ENCODE results near the gene NIT2.
"Not testable (repeated sequence)": the region's sequence is repeated elsewhere in the genome, so short reads cannot be mapped to it uniquely, and the experiment has no call there.

Gene NIT2

GRCh38 chr3:100339786-100340185, 5.2 kb downstream of the NIT2 start:
- no peak for DNase-seq
- no peaks in the 10 kb centered on the region for H3K27me3 ChIP-seq (replicated peaks)
- in situ Hi-C loops (cut with HindIII; ENCODE audit: low pct_ligation_motif_present, low sequenced_read_pairs) = no loop called here
- H3K36me3 ChIP-seq (replicated peaks) = peaks cover 19% of the 10 kb centered on the region
- no peak overlapping the region for H3K4me3 ChIP-seq (ENCODE audit: low read depth, low read length)
- H3K27ac ChIP-seq = no peak overlapping the region
- TF ChIP-seq, protein P1, sequence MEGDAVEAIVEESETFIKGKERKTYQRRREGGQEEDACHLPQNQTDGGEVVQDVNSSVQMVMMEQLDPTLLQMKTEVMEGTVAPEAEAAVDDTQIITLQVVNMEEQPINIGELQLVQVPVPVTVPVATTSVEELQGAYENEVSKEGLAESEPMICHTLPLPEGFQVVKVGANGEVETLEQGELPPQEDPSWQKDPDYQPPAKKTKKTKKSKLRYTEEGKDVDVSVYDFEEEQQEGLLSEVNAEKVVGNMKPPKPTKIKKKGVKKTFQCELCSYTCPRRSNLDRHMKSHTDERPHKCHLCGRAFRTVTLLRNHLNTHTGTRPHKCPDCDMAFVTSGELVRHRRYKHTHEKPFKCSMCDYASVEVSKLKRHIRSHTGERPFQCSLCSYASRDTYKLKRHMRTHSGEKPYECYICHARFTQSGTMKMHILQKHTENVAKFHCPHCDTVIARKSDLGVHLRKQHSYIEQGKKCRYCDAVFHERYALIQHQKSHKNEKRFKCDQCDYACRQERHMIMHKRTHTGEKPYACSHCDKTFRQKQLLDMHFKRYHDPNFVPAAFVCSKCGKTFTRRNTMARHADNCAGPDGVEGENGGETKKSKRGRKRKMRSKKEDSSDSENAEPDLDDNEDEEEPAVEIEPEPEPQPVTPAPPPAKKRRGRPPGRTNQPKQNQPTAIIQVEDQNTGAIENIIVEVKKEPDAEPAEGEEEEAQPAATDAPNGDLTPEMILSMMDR (IDR thresholded peaks at IDR 0.05; ENCODE audit: low read depth, low read length, missing control alignments) = no peak

- TF ChIP-seq, protein P1 (IDR thresholded peaks at IDR 0.05; ENCODE audit: low read depth, low read length, missing control alignments) = no peak
- no peak overlapping the region for H3K4me3 ChIP-seq (ENCODE audit: low read depth, low read length)
- no peak overlapping the region for H3K27ac ChIP-seq
- H3K36me3 ChIP-seq (replicated peaks) = peaks cover 21% of the 10 kb centered on the region
- H3K27me3 ChIP-seq (replicated peaks) = no peaks in the 10 kb centered on the region
- in situ Hi-C loops (cut with HindIII; ENCODE audit: low pct_ligation_motif_present, low sequenced_read_pairs) = no loop called here
- no peak for DNase-seq
Observed at GRCh38 chr3:100340527-100340926, 6.0 kb downstream of the NIT2 start.

- Histone ChIP-seq H3K27me3 (replicated peaks) (no peaks in the 10 kb centered on the region), H3K36me3 (replicated peaks) (peaks cover 42% of the 10 kb centered on the region), H3K27ac (no peak overlapping the region), H3K4me3 (ENCODE audit: low read depth, low read length) (no peak overlapping the region)
- TF ChIP-seq, protein P1 (IDR thresholded peaks at IDR 0.05; ENCODE audit: low read depth, low read length, missing control alignments) = no peak
- in situ Hi-C loops (cut with HindIII; ENCODE audit: low pct_ligation_motif_present, low sequenced_read_pairs) = no loop called here
- no peak for DNase-seq
Observed at GRCh38 chr3:100348727-100349126, 14.2 kb downstream of the NIT2 start.

DNA sequence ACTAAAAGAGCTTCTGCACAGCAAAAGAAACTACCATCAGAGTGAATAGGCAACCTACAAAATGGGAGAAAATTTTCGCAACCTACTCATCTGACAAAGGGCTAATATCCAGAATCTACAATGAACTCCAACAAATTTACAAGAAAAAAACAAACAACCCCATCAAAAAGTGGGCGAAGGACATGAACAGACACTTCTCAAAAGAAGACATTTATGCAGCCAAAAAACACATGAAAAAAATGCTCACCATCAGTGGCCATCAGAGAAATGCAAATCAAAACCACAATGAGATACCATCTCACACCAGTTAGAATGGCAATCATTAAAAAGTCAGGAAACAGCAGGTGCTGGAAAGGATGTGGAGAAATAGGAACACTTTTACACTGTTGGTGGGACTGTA, 17.2 kb downstream of the NIT2 start:
- H3K36me3 ChIP-seq (replicated peaks) = peaks cover 29% of the 10 kb centered on the region
- in situ Hi-C loops (cut with HindIII; ENCODE audit: low pct_ligation_motif_present, low sequenced_read_pairs) = not testable (repeated sequence)

DNA sequence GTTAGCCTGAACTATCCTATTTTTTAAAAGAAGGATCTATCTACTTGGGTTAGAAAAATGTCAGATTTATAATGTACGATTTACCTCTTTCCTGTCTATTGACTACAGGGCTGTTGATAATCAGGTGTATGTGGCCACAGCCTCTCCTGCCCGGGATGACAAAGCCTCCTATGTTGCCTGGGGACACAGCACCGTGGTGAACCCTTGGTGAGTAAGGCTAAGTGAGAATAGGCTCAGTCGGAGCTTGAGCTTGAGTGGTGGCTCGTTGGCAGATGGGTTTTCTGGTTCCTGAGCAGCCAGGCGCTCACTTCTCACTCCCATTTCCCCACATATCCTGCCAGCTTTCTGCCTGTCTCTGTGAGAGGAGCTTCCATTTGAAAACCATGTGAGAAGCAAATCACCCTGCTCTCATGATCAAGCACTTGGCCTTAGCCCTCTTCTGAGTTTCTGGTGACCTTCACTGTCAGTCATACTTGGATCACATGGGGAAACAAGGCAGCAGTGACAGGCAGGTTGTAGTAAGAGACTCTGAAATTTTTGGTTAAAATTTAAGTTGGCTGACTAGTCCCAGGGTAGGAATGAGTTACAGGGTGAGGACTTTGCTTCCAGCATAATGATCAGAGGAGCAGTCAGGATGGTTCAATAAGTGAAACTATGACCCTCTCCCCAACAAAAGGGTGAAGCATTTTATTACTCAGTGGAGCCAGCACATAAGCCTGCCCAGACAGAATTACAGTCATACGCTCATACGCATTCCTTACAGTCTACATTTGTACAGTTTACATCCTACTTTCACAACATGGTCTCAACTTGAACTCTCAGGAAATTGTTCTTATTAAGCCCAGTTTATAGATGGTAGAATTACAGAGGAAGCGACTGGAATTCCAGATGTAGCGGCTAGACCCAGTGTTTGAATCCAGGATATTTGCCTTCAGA, 18.0 kb downstream of the NIT2 start:
- DNase-seq = no peak
- TF ChIP-seq, protein P1 (IDR thresholded peaks at IDR 0.05; ENCODE audit: low read depth, low read length, missing control alignments) = no peak
- in situ Hi-C loops (cut with HindIII; ENCODE audit: low pct_ligation_motif_present, low sequenced_read_pairs) = no loop called here
- H3K27ac ChIP-seq = no peak overlapping the region
- no peak overlapping the region for H3K4me3 ChIP-seq (ENCODE audit: low read depth, low read length)
- H3K27me3 ChIP-seq (replicated peaks) = no peaks in the 10 kb centered on the region
- H3K36me3 ChIP-seq (replicated peaks) = peaks cover 27% of the 10 kb centered on the region

More for the DNA sequence above, 17.2 kb downstream of the NIT2 start:
- not testable (repeated sequence) for H3K27ac ChIP-seq; H3K4me3 ChIP-seq (ENCODE audit: low read depth, low read length); H3K27me3 ChIP-seq (replicated peaks); DNase-seq

DNA sequence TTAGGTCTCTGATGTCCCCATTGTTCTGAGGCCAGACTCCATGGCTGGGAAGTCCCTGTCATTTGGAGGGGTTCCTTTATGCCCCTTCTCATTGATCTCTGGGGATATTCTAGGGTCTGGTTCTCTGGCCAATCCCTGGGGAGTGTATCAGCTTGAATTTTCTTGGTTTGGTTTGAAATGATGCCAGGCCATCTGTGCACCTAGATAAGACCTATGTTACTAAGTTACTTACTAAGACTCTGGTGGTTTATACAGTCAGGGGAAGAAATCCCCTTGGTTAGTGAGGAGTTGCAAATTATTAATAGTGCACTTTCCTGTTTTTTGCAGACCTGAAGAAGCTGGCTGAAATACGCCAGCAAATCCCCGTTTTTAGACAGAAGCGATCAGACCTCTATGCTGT, 20.3 kb downstream of the NIT2 start:
- Histone ChIP-seq H3K36me3 (replicated peaks) (peaks cover 24% of the 10 kb centered on the region), H3K27me3 (replicated peaks) (no peaks in the 10 kb centered on the region), H3K27ac (no peak overlapping the region), H3K4me3 (ENCODE audit: low read depth, low read length) (no peak overlapping the region)
- in situ Hi-C loops (cut with HindIII; ENCODE audit: low pct_ligation_motif_present, low sequenced_read_pairs) = no loop called here
- TF ChIP-seq, protein P1 (IDR thresholded peaks at IDR 0.05; ENCODE audit: low read depth, low read length, missing control alignments) = no peak
- peak; percentile 8 for DNase-seq

Measured in brain microvascular endothelial cell (primary cell).